Measurements from ENCODE around the gene UBE2D1. TPM values are rescaled to one million over a fixed set of nuclear protein-coding genes. Genes with fewer than 3 reads are reported as not detected.

Gene UBE2D1
- total RNA-seq, 4 donors from 2014 or later, result 11.5 to 34.2 (median 14.6) TPM

GRCh38 chr10:58382489-58382995 is 47.7 kb downstream of the UBE2D1 start:
- TF ChIP-seq CTCF (IDR thresholded peaks at IDR 0.05; ENCODE audit: low read depth), result no peak

GRCh38 chr10:58384095-58384494 is 49.3 kb downstream of the UBE2D1 start:
- no peak for TF ChIP-seq CTCF (IDR thresholded peaks at IDR 0.05; ENCODE audit: low read depth)

- no peak for TF ChIP-seq CTCF (IDR thresholded peaks at IDR 0.05; ENCODE audit: low read depth)
Observed at GRCh38 chr10:58384544-58384998, 49.8 kb downstream of the UBE2D1 start.

- no peak for TF ChIP-seq CTCF (IDR thresholded peaks at IDR 0.05; ENCODE audit: low read depth)
Observed at GRCh38 chr10:58384999-58385783, 50.4 kb downstream of the UBE2D1 start, which contains the start of gene TFAM. TSS of gene TFAM (plus strand) at chr10:58385410. CDS start at chr10:58385548, 138 bp downstream.

GRCh38 chr10:58385784-58386112 is 50.9 kb downstream of the UBE2D1 start:
- TF ChIP-seq CTCF (IDR thresholded peaks at IDR 0.05; ENCODE audit: low read depth), result no peak

- TF ChIP-seq CTCF (IDR thresholded peaks at IDR 0.05; ENCODE audit: low read depth), result no peak
Observed at GRCh38 chr10:58389024-58389423, 54.2 kb downstream of the UBE2D1 start.

GRCh38 chr10:58393317-58393716 is 58.5 kb downstream of the UBE2D1 start:
- TF ChIP-seq CTCF (IDR thresholded peaks at IDR 0.05; ENCODE audit: low read depth), result no peak
